ENCODE results near the gene KCNQ1OT1.

KCNQ1OT1 gene

GRCh38 chr11:2740275-2740940 is 40.6 kb upstream of the KCNQ1OT1 start:
- no peak overlapping the region for H3K4me3 Mint-ChIP-seq
- no peaks in the 10 kb centered on the region for H3K9me3 Mint-ChIP-seq
- no peaks in the 10 kb centered on the region for H3K36me3 Mint-ChIP-seq (ENCODE audit: low read depth)
- no peaks in the 10 kb centered on the region for H3K27me3 Mint-ChIP-seq (ENCODE audit: low read depth)
- no peak overlapping the region for H3K27ac Mint-ChIP-seq
- no peaks in the 10 kb centered on the region for H3K4me1 Mint-ChIP-seq (ENCODE audit: low read depth)

- Mint-ChIP-seq H3K9me3 (no peaks in the 10 kb centered on the region), H3K36me3 (ENCODE audit: low read depth) (no peaks in the 10 kb centered on the region), H3K27me3 (ENCODE audit: low read depth) (no peaks in the 10 kb centered on the region), H3K4me3 (no peak overlapping the region), H3K27ac (no peak overlapping the region), H3K4me1 (ENCODE audit: low read depth) (no peaks in the 10 kb centered on the region)
Observed at GRCh38 chr11:2739531-2740274, 39.9 kb upstream of the KCNQ1OT1 start.

DNA sequence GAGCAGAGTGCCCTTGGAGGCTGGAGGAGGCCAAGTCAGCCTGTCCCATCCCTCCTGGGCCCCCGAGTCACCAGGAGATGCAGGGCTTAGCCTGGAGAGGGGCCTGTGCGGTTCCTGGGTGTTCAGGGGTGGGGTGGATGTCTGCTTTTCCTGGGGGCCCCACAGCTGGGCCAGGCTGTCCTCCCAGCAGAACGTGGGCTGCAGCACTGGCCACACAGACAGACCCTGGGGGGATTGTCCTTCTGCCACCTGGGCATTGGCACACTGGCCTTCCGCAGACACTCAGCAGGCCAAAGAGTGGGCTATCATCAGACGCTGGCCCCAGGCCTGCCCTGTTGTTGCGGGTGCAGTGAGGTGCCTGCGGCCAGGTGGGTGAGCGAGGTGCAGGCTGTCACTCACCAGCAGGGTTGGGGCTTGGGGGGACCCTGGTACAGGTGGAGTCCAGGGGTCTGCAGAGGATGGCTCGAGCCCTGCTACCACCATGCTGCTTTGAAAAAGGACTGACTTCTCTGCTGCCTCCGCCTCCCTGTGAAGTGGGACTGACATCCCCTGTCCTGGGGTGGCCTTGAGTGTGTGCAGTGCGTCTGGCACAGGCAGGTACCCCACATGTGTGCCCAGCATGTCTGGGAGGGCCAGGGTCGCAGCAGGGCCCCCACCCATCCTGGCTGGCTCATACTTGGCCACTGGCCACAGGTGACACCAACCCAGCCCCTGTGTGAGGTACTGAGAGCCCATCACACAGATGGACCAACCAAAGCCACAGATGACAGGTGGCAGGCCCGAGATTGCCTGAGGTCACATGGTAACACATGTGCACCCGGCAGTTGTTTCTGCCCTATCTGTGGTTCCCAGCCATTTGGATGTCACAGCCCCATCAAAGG is 39.0 kb upstream of the KCNQ1OT1 start:
- no peaks in the 10 kb centered on the region for H3K9me3 Mint-ChIP-seq
- H3K27ac Mint-ChIP-seq, result no peak overlapping the region
- H3K4me3 Mint-ChIP-seq, result no peak overlapping the region
- no peaks in the 10 kb centered on the region for H3K4me1 Mint-ChIP-seq (ENCODE audit: low read depth)
- H3K27me3 Mint-ChIP-seq (ENCODE audit: low read depth), result no peaks in the 10 kb centered on the region
- no peaks in the 10 kb centered on the region for H3K36me3 Mint-ChIP-seq (ENCODE audit: low read depth)

DNA sequence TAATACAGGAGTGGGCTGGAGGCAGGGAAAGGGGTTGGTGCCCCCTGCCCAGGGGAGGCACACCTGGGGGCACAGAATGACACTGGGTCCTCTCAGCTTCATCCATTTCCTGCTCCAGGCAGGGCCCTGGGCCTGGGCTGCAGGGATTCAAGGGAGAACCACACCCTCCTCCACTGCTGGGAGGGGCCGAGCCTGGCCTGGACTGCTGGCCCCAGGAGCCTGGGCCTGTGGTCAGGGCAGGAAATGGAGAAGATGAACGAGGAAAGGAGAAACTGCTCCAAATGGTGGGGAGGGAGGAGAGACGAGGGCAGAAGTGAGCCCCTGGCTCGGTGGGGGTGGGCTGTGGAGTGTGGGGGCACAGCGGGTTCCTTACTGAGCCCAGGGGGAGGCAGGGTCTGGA is 38.1 kb upstream of the KCNQ1OT1 start:
- H3K36me3 Mint-ChIP-seq (ENCODE audit: low read depth), result no peaks in the 10 kb centered on the region
- H3K9me3 Mint-ChIP-seq, result no peaks in the 10 kb centered on the region
- H3K4me3 Mint-ChIP-seq, result no peak overlapping the region
- H3K27me3 Mint-ChIP-seq (ENCODE audit: low read depth), result no peaks in the 10 kb centered on the region
- no peak overlapping the region for H3K27ac Mint-ChIP-seq
- H3K4me1 Mint-ChIP-seq (ENCODE audit: low read depth), result no peaks in the 10 kb centered on the region

DNA sequence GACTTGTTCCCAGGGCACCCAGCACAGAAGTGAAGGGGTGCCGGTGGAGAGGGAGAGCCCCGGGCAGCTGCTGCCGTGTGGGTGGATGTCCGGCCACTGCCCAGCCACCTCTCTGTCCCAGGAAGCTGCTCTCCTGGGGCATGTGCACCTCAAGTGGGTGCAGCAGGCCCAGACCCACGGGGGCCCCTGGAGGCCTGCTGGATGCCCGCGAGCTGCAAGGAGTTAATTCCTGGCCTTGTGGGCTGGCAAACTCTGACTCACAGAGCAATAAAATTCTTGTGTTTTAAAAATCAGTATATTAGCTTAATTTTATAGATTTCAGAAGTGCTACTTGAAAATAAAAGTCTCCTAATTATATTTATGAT is 37.4 kb upstream of the KCNQ1OT1 start:
- H3K27ac Mint-ChIP-seq, result no peak overlapping the region
- H3K9me3 Mint-ChIP-seq, result no peaks in the 10 kb centered on the region
- H3K4me3 Mint-ChIP-seq, result no peak overlapping the region
- H3K27me3 Mint-ChIP-seq (ENCODE audit: low read depth), result no peaks in the 10 kb centered on the region
- no peaks in the 10 kb centered on the region for H3K4me1 Mint-ChIP-seq (ENCODE audit: low read depth)
- H3K36me3 Mint-ChIP-seq (ENCODE audit: low read depth), result no peaks in the 10 kb centered on the region

- Mint-ChIP-seq H3K36me3 (ENCODE audit: low read depth) (no peaks in the 10 kb centered on the region), H3K4me1 (ENCODE audit: low read depth) (no peaks in the 10 kb centered on the region), H3K4me3 (no peak overlapping the region), H3K27ac (no peak overlapping the region), H3K9me3 (no peaks in the 10 kb centered on the region), H3K27me3 (ENCODE audit: low read depth) (no peaks in the 10 kb centered on the region)
Observed at GRCh38 chr11:2736577-2737225, 36.9 kb upstream of the KCNQ1OT1 start.

GRCh38 chr11:2735053-2735589 is 35.3 kb upstream of the KCNQ1OT1 start:
- H3K4me1 Mint-ChIP-seq (ENCODE audit: low read depth), result no peaks in the 10 kb centered on the region
- no peak overlapping the region for H3K27ac Mint-ChIP-seq
- no peaks in the 10 kb centered on the region for H3K27me3 Mint-ChIP-seq (ENCODE audit: low read depth)
- no peak overlapping the region for H3K4me3 Mint-ChIP-seq
- no peaks in the 10 kb centered on the region for H3K9me3 Mint-ChIP-seq
- no peaks in the 10 kb centered on the region for H3K36me3 Mint-ChIP-seq (ENCODE audit: low read depth)

- Mint-ChIP-seq H3K4me1 (ENCODE audit: low read depth) (no peaks in the 10 kb centered on the region), H3K27me3 (ENCODE audit: low read depth) (no peaks in the 10 kb centered on the region), H3K27ac (no peak overlapping the region), H3K4me3 (no peak overlapping the region), H3K36me3 (ENCODE audit: low read depth) (no peaks in the 10 kb centered on the region), H3K9me3 (no peaks in the 10 kb centered on the region)
Observed at GRCh38 chr11:2734181-2735052, 34.6 kb upstream of the KCNQ1OT1 start.

- H3K4me1 Mint-ChIP-seq (ENCODE audit: low read depth), result no peaks in the 10 kb centered on the region
- no peak overlapping the region for H3K4me3 Mint-ChIP-seq
- H3K9me3 Mint-ChIP-seq, result no peaks in the 10 kb centered on the region
- no peaks in the 10 kb centered on the region for H3K36me3 Mint-ChIP-seq (ENCODE audit: low read depth)
- no peaks in the 10 kb centered on the region for H3K27me3 Mint-ChIP-seq (ENCODE audit: low read depth)
- no peak overlapping the region for H3K27ac Mint-ChIP-seq
Observed at GRCh38 chr11:2732940-2733628, 33.3 kb upstream of the KCNQ1OT1 start.

DNA sequence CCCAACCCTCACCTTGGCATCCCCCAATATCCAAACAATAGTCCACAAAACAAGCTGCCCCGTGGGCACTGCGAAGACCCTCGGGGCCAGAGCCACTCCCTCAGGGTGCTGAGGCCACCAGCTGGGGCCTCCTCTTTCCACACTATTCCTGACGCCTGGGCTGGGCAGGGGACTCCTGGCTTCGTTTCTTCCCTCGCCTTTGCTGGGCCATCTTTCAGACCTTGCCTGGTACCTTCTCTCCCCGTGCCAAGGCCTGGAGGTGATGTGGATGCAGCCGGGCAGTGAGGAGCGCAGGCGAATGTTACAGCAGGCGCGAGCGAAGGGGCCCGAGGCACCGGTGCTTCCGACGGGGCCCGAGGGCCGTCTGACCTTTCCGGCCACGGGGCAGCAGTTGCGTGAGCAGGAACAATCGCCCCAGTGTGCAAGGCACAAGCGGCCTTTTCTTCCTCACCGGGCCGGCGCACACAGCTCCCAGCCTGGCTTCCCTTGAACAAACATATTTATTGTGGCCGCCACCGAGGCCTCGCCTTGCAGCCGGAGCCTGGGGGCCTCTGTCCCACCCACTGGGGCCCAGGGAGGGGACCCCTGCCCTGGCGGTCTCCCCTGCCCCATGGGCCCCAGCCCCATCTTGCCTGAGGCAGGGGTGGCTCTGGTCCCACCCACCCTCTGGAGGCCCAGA is 32.6 kb upstream of the KCNQ1OT1 start:
- no peak overlapping the region for H3K27ac Mint-ChIP-seq
- no peaks in the 10 kb centered on the region for H3K9me3 Mint-ChIP-seq
- H3K4me1 Mint-ChIP-seq (ENCODE audit: low read depth), result no peaks in the 10 kb centered on the region
- H3K36me3 Mint-ChIP-seq (ENCODE audit: low read depth), result no peaks in the 10 kb centered on the region
- H3K4me3 Mint-ChIP-seq, result no peak overlapping the region
- H3K27me3 Mint-ChIP-seq (ENCODE audit: low read depth), result no peaks in the 10 kb centered on the region

DNA sequence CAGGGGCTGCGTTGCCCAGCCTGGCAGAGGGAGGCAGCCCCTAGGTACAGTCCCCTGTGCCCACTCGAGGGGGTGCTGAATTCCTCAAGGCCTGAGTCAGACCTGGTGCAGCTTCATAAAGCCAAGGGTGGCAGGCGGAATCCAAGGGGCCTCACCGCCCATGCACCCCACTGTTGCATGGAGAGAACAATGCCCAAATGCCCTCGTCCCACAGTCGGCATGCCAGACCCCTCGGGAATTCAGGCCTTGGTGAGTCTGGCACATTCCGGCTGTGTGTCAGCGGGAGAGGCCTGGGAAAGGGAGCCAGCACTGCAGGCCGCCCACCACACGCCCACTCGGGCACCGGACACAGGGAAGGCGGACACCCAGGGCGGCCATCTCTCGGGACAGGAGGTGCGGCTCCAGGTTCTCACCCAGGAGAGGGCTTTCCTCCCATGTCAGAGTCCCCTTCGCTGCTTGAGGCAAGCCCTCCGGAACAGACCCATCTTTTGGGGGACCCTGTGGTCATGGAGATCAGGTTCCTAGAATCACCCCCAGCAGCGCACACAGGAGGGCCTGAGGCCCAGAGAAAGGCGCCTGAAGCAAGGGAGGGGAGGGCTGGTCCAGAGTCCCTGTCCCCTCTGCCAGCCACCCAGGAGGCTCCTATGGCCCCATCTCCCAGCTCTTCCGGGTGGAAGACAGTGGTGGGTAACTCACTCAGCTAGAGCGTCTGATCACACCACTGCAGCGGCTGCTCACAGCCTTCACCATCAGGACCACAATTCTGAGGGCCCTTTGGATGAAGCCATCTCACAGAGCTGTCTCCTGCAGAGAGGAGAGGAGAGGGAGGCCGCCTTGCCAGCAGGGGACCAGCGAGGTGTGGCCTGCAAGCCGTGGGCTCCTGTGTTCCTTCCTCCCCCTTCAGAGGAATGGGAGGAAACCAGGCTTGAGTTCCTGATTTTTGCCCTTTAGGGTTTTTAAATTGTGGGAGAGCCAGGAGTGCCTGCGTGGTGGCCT is 31.6 kb upstream of the KCNQ1OT1 start:
- Mint-ChIP-seq H3K4me1 (ENCODE audit: low read depth) (no peaks in the 10 kb centered on the region), H3K36me3 (ENCODE audit: low read depth) (no peaks in the 10 kb centered on the region), H3K4me3 (no peak overlapping the region), H3K27ac (no peak overlapping the region), H3K27me3 (ENCODE audit: low read depth) (no peaks in the 10 kb centered on the region), H3K9me3 (no peaks in the 10 kb centered on the region)

All from T-helper 1 cell treated with Interleukin-12 subunit alpha and Interleukin-12 subunit beta and Interleukin-4 antibody, amounts not matched to agents 30 μg/mL and 1 μg/mL, for 36 hours (primary cell).